Measurements from ENCODE around the gene HMGCL. TPM values are rescaled to one million over a fixed set of nuclear protein-coding genes. Genes with fewer than 3 reads are reported as not detected.
"Not testable (repeated sequence)": the region's sequence is repeated elsewhere in the genome, so short reads cannot be mapped to it uniquely, and the experiment has no call there.

HMGCL gene
- total RNA-seq, 1 experiment from 2014 or later: 25.6 TPM

GRCh38 chr1:23843644-23844043, 18.4 kb upstream of the HMGCL start:
- no peaks in the 10 kb centered on the region for H3K79me2 ChIP-seq (ENCODE audit: low read length)
- peaks cover 3% of the 10 kb centered on the region for H3K4me1 ChIP-seq (ENCODE audit: low read length)
- no peak overlapping the region for H3K4me3 ChIP-seq (ENCODE audit: low read length)
- H3K27ac ChIP-seq (ENCODE audit: low read length): no peak overlapping the region
- H3K4me2 ChIP-seq (ENCODE audit: low read depth, low read length, poor library complexity, severe bottlenecking): no peak overlapping the region
- H3K27me3 ChIP-seq (ENCODE audit: low read length): no peaks in the 10 kb centered on the region
- peaks cover 24% of the 10 kb centered on the region for H3K36me3 ChIP-seq (ENCODE audit: insufficient read depth, low read length)
- no peak overlapping the region for H2AFZ ChIP-seq (ENCODE audit: low read length)
- DNase-seq: no peak
- H3K9me3 ChIP-seq (ENCODE audit: low read length): no peaks in the 10 kb centered on the region
- no peaks in the 10 kb centered on the region for H4K20me1 ChIP-seq (ENCODE audit: insufficient read depth, low read depth, low read length)
- H3K9ac ChIP-seq (ENCODE audit: low read length): no peak overlapping the region
- no peaks in the 10 kb centered on the region for H3K9me2 ChIP-seq (replicated peaks; ENCODE audit: insufficient read depth, low read length)

DNA sequence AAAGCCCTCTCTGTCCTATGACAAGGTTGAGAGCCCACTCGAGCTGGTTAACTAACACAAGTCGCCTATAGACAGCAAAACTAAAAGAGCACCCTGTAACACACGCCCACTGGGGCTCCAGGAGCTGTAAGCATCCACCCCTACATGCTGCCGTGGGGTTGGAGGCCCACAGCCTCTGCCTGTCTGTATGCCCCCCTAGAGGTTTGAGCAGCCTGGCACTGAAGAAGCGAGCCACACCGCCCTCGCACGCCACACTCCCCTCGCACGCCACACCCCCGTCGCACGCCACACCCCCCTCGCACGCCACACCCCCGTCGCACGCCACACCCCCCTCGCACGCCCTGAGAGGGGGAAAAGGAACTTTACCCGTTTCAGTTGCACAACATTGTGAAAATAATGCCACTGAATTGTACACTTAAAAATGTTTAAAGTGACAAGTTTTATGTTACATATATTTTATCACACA, 13.2 kb upstream of the HMGCL start:
- Histone ChIP-seq H2AFZ (ENCODE audit: low read length) (peak overlapping the region; percentile 93; the same call in 1 of the 2 replicates), H3K79me2 (ENCODE audit: low read length) (no peaks in the 10 kb centered on the region), H3K4me1 (ENCODE audit: low read length) (peaks cover 18% of the 10 kb centered on the region), H4K20me1 (ENCODE audit: insufficient read depth, low read depth, low read length) (no peaks in the 10 kb centered on the region), H3K9me2 (replicated peaks; ENCODE audit: insufficient read depth, low read length) (no peaks in the 10 kb centered on the region), H3K9ac (ENCODE audit: low read length) (peak overlapping the region; percentile 66), H3K36me3 (ENCODE audit: insufficient read depth, low read length) (no peaks in the 10 kb centered on the region), H3K4me3 (ENCODE audit: low read length) (peak overlapping the region; percentile 66), H3K9me3 (ENCODE audit: low read length) (no peaks in the 10 kb centered on the region), H3K4me2 (ENCODE audit: low read depth, low read length, poor library complexity, severe bottlenecking) (peak overlapping the region; percentile 99), H3K27ac (ENCODE audit: low read length) (peak overlapping the region; percentile 66), H3K27me3 (ENCODE audit: low read length) (no peaks in the 10 kb centered on the region)
- peak; percentile 93 for DNase-seq

GRCh38 chr1:23837908-23838307, 12.7 kb upstream of the HMGCL start:
- peak overlapping the region; percentile 66 for H3K4me3 ChIP-seq (ENCODE audit: low read length)
- H3K27ac ChIP-seq (ENCODE audit: low read length): no peak overlapping the region
- peak overlapping the region; percentile 93; the same call in 1 of the 2 replicates for H2AFZ ChIP-seq (ENCODE audit: low read length)
- no peaks in the 10 kb centered on the region for H3K79me2 ChIP-seq (ENCODE audit: low read length)
- H3K36me3 ChIP-seq (ENCODE audit: insufficient read depth, low read length): no peaks in the 10 kb centered on the region
- DNase-seq: peak; percentile 60
- H3K4me1 ChIP-seq (ENCODE audit: low read length): peaks cover 18% of the 10 kb centered on the region
- H4K20me1 ChIP-seq (ENCODE audit: insufficient read depth, low read depth, low read length): no peaks in the 10 kb centered on the region
- H3K9ac ChIP-seq (ENCODE audit: low read length): peak overlapping the region; percentile 66
- H3K9me2 ChIP-seq (replicated peaks; ENCODE audit: insufficient read depth, low read length): no peaks in the 10 kb centered on the region
- H3K9me3 ChIP-seq (ENCODE audit: low read length): no peaks in the 10 kb centered on the region
- H3K27me3 ChIP-seq (ENCODE audit: low read length): no peaks in the 10 kb centered on the region
- peak overlapping the region; percentile 99 for H3K4me2 ChIP-seq (ENCODE audit: low read depth, low read length, poor library complexity, severe bottlenecking)

GRCh38 chr1:23836037-23836436, 10.8 kb upstream of the HMGCL start:
- no peaks in the 10 kb centered on the region for H3K9me3 ChIP-seq (ENCODE audit: low read length)
- H3K79me2 ChIP-seq (ENCODE audit: low read length): no peaks in the 10 kb centered on the region
- H3K9me2 ChIP-seq (replicated peaks; ENCODE audit: insufficient read depth, low read length): no peaks in the 10 kb centered on the region
- H3K36me3 ChIP-seq (ENCODE audit: insufficient read depth, low read length): no peaks in the 10 kb centered on the region
- H2AFZ ChIP-seq (ENCODE audit: low read length): no peak overlapping the region
- no peak overlapping the region for H3K27ac ChIP-seq (ENCODE audit: low read length)
- H3K4me2 ChIP-seq (ENCODE audit: low read depth, low read length, poor library complexity, severe bottlenecking): no peak overlapping the region
- H3K4me1 ChIP-seq (ENCODE audit: low read length): peaks cover 18% of the 10 kb centered on the region
- no peak overlapping the region for H3K9ac ChIP-seq (ENCODE audit: low read length)
- H3K4me3 ChIP-seq (ENCODE audit: low read length): no peak overlapping the region
- DNase-seq: no peak
- no peaks in the 10 kb centered on the region for H4K20me1 ChIP-seq (ENCODE audit: insufficient read depth, low read depth, low read length)
- no peaks in the 10 kb centered on the region for H3K27me3 ChIP-seq (ENCODE audit: low read length)

DNA sequence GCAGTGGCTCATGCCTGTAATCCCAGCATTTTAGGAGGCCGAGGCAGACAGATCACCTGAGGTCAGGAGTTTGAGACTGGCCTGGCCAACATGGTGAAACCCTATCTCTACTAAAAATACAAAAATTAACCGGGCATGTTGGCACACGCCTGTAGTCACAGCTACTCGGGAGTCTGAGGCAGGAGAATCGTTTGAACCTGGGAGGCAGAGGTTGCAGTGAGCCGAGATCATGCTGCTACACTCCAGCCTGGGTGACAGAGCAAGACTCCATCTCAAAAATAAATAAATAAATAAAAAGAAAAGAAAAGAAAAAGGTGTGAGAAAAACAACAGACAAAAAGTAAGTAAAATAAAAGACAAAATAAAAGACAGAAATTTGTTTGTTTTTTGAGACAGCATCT, 8.9 kb upstream of the HMGCL start:
- not testable (repeated sequence) for H2AFZ ChIP-seq (ENCODE audit: low read length); H3K9ac ChIP-seq (ENCODE audit: low read length); H3K4me2 ChIP-seq (ENCODE audit: low read depth, low read length, poor library complexity, severe bottlenecking); H3K79me2 ChIP-seq (ENCODE audit: low read length); DNase-seq; H3K36me3 ChIP-seq (ENCODE audit: insufficient read depth, low read length); H3K9me3 ChIP-seq (ENCODE audit: low read length); H3K27ac ChIP-seq (ENCODE audit: low read length); H3K27me3 ChIP-seq (ENCODE audit: low read length); H3K9me2 ChIP-seq (replicated peaks; ENCODE audit: insufficient read depth, low read length); H4K20me1 ChIP-seq (ENCODE audit: insufficient read depth, low read depth, low read length); H3K4me3 ChIP-seq (ENCODE audit: low read length)
- H3K4me1 ChIP-seq (ENCODE audit: low read length): peaks cover 28% of the 10 kb centered on the region

DNA sequence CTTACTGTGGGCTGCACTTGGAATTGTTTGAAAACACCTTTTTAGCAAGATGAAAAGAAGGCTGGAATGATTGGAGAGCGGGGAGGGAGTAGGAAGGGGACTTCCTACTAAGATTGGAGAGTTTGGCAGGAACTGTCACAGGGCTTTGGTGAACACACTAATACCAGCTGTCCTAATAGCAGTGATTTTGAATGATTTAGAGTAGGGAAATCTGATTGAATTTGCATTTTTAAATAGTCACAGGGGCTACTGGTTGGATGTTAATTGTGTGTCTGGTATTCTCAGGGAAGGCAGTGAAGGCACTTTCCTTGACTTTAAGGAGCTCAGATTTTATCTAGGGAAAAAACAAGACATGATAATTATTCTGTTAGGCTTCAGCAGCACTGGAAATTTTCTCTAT, 2.5 kb upstream of the HMGCL start:
- no peaks in the 10 kb centered on the region for H3K36me3 ChIP-seq (ENCODE audit: insufficient read depth, low read length)
- peak overlapping the region; percentile 34; the same call in 1 of the 2 replicates for H2AFZ ChIP-seq (ENCODE audit: low read length)

GRCh38 chr1:23826590-23826989, 1.4 kb upstream of the HMGCL start:
- not testable (repeated sequence) for DNase-seq; H2AFZ ChIP-seq (ENCODE audit: low read length); H4K20me1 ChIP-seq (ENCODE audit: insufficient read depth, low read depth, low read length); H3K9ac ChIP-seq (ENCODE audit: low read length); H3K27ac ChIP-seq (ENCODE audit: low read length); H3K27me3 ChIP-seq (ENCODE audit: low read length); H3K9me2 ChIP-seq (replicated peaks; ENCODE audit: insufficient read depth, low read length); H3K9me3 ChIP-seq (ENCODE audit: low read length); H3K36me3 ChIP-seq (ENCODE audit: insufficient read depth, low read length); H3K4me3 ChIP-seq (ENCODE audit: low read length); H3K4me2 ChIP-seq (ENCODE audit: low read depth, low read length, poor library complexity, severe bottlenecking)
- Histone ChIP-seq H3K79me2 (ENCODE audit: low read length) (peaks cover 18% of the 10 kb centered on the region), H3K4me1 (ENCODE audit: low read length) (peaks cover 33% of the 10 kb centered on the region)

More for the DNA sequence above, 2.5 kb upstream of the HMGCL start:
- Histone ChIP-seq H4K20me1 (ENCODE audit: insufficient read depth, low read depth, low read length) (no peaks in the 10 kb centered on the region), H3K27me3 (ENCODE audit: low read length) (no peaks in the 10 kb centered on the region), H3K4me2 (ENCODE audit: low read depth, low read length, poor library complexity, severe bottlenecking) (peak overlapping the region; percentile 22), H3K4me1 (ENCODE audit: low read length) (peaks cover 33% of the 10 kb centered on the region), H3K4me3 (ENCODE audit: low read length) (no peak overlapping the region), H3K9ac (ENCODE audit: low read length) (no peak overlapping the region; the same call in 1 of the 2 replicates), H3K9me2 (replicated peaks; ENCODE audit: insufficient read depth, low read length) (no peaks in the 10 kb centered on the region), H3K9me3 (ENCODE audit: low read length) (no peaks in the 10 kb centered on the region), H3K79me2 (ENCODE audit: low read length) (peaks cover 18% of the 10 kb centered on the region), H3K27ac (ENCODE audit: low read length) (peak overlapping the region; percentile 53; the same call in 1 of the 2 replicates)
- DNase-seq: peak; percentile 56

GRCh38 chr1:23825762-23826522, 713 bp upstream of the HMGCL start:
- Histone ChIP-seq H3K4me1 (ENCODE audit: low read length) (peaks cover 32% of the 10 kb centered on the region), H3K9ac (ENCODE audit: low read length) (peak overlapping the region; percentile 96), H3K79me2 (ENCODE audit: low read length) (peaks cover 18% of the 10 kb centered on the region), H3K36me3 (ENCODE audit: insufficient read depth, low read length) (no peaks in the 10 kb centered on the region), H3K4me2 (ENCODE audit: low read depth, low read length, poor library complexity, severe bottlenecking) (peak overlapping the region; percentile 70), H3K9me3 (ENCODE audit: low read length) (no peaks in the 10 kb centered on the region), H3K9me2 (replicated peaks; ENCODE audit: insufficient read depth, low read length) (no peaks in the 10 kb centered on the region), H3K4me3 (ENCODE audit: low read length) (peak overlapping the region; percentile 87), H4K20me1 (ENCODE audit: insufficient read depth, low read depth, low read length) (no peaks in the 10 kb centered on the region), H3K27me3 (ENCODE audit: low read length) (no peaks in the 10 kb centered on the region), H3K27ac (ENCODE audit: low read length) (peak overlapping the region; percentile 56), H2AFZ (ENCODE audit: low read length) (no peak overlapping the region; the same call in 1 of the 2 replicates)
- no peak for DNase-seq
